Thyroid gland (tissue), 4 donors: ENCODE measurements around the gene PHKG2. TPM values are rescaled to one million over a fixed set of nuclear protein-coding genes. Genes with fewer than 3 reads are reported as not detected.

ENCODE experiments used
- DNase-seq, 2 donors: peaks; one replicate each; pipeline ENCODE4 v3.0.0-alpha.2; 2019
- H3K27ac ChIP-seq, 3 donors: fragments of 200-600 bp; sonication (generic); 1 replicate in 2 of 3; 2 replicates in 1 of 3; pipeline ENCODE4 v1.5.1; 2016 to 2019; ENCODE audit warnings: mild to moderate bottlenecking in 1 of 3, moderate library complexity in 1 of 3
- H3K27me3 ChIP-seq: fragments of 200-600 bp; sonication (generic); one replicate; pipeline ENCODE4 v1.5.1; 2019
- H3K36me3 ChIP-seq, 2 donors: fragments of 200-600 bp; sonication (generic); one replicate each; pipeline ENCODE4 v1.5.1; 2016 to 2019
- H3K4me1 ChIP-seq, 2 donors: fragments of 200-600 bp; sonication (generic); one replicate each; pipeline ENCODE4 v1.5.1; 2017 to 2019
- H3K4me3 ChIP-seq, 3 donors: fragments of 200-600 bp; sonication (generic); replicated peaks in 1 of 3; 1 replicate in 2 of 3; 2 replicates in 1 of 3; pipeline ENCODE4 v1.5.1; 2016; ENCODE audit warnings: mild to moderate bottlenecking in 1 of 3
- H3K9me3 ChIP-seq: fragments of 200-600 bp; sonication (generic); one replicate; pipeline ENCODE4 v1.5.1; 2017
- CTCF ChIP-seq, 6 experiments: fragments of 200-600 bp in 3 of 6; fragments of 450-650 bp in 3 of 6; sonication (generic) in 3 of 6; IDR thresholded peaks; one replicate each; pipeline ENCODE4 v1.5.1; 2016 to 2019; ENCODE audit warnings: antibody characterized with exemption in 6 of 6, mild to moderate bottlenecking in 2 of 6, inconsistent platforms in 1 of 6, moderate library complexity in 1 of 6
- POLR2A ChIP-seq, 2 donors: fragments of 450-650 bp; IDR thresholded peaks; one replicate each; pipeline ENCODE4 v1.6.1; 2017; ENCODE audit warnings: antibody characterized with exemption in 2 of 2, mild to moderate bottlenecking in 2 of 2, moderate library complexity in 1 of 2
- WGBS, 2 donors: methylation state at CpG; one replicate each; pipeline ENCODE4 v1.1.5; 2017; 5-methylcytosine and 5-hydroxymethylcytosine counted together
- intact Hi-C: fragments of 100-400 bp; cut with DNase I; formaldehyde crosslinking; loops from one replicate; pipeline ENCODE4 v1.15.1; 2023
- total RNA-seq, 4 donors: library from RNA; depleted of rRNA; stranded (reverse); fragments of >200 nt; gene quantifications; one replicate each; pipeline ENCODE4 v1.2.3, GENCODE V29; 2016

PHKG2 gene
- total RNA-seq, 4 donors from 2014 or later, result 28.1 to 52.8 (median 42.3) TPM

- TF ChIP-seq CTCF (IDR thresholded peaks at IDR 0.05), result no peak
- TF ChIP-seq POLR2A (IDR thresholded peaks at IDR 0.05), result no peak
- Histone ChIP-seq H3K36me3 (peaks cover 19 to 20% of the 10 kb centered on the region in 2 donors), H3K27ac (peak overlapping the region in 2 of 3 donors; percentile 9 to 65), H3K27me3 (no peaks in the 10 kb centered on the region), H3K4me3 (peak overlapping the region; percentile 19 to 93 (median 58)), H3K4me1 (peaks cover 3 to 4% of the 10 kb centered on the region in 2 donors), H3K9me3 (no peaks in the 10 kb centered on the region)
- DNase-seq, result peak; percentile 39 to 45
- 36 to 43% methylated on average over 12 of the region's 36 CpGs for WGBS, 2 donors
- intact Hi-C loops, result no loop called here
Measured at GRCh38 chr16:30748634-30749445, 615 bp downstream of the PHKG2 start.

DNA sequence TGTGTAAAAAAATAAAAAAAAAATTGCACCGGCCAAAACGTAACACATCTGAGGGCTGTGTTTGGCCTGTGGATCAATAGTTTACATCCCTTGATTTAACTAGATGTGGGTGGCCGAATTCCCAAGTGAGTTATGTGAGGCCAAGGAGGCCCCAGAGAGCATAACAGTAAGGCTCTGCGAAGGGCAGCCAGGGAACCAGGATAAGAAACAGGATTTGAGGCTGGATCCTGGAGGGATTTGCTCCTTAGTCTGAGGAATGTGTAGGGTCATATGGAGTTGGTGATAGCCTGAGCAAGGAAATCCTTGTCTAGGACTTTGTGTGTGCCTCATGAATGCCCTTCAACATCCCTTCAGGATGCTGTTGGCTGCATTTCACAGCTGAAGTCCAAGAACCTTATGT is 2.0 kb downstream of the PHKG2 start:
- intact Hi-C loops, result no loop called here
- H3K27ac ChIP-seq, result no peak overlapping the region
- peaks cover 17 to 25% of the 10 kb centered on the region in 2 donors for H3K36me3 ChIP-seq
- TF ChIP-seq CTCF (IDR thresholded peaks at IDR 0.05) (no peak), POLR2A (IDR thresholded peaks at IDR 0.05) (no peak)
- H3K9me3 ChIP-seq, result no peaks in the 10 kb centered on the region
- WGBS, 2 donors, result 87 to 92% methylated on average over 4 of the region's 4 CpGs
- H3K4me1 ChIP-seq, result peaks cover 3 to 4% of the 10 kb centered on the region in 2 donors
- DNase-seq, result no peak
- H3K4me3 ChIP-seq, result no peak overlapping the region
- H3K27me3 ChIP-seq, result no peaks in the 10 kb centered on the region

DNA sequence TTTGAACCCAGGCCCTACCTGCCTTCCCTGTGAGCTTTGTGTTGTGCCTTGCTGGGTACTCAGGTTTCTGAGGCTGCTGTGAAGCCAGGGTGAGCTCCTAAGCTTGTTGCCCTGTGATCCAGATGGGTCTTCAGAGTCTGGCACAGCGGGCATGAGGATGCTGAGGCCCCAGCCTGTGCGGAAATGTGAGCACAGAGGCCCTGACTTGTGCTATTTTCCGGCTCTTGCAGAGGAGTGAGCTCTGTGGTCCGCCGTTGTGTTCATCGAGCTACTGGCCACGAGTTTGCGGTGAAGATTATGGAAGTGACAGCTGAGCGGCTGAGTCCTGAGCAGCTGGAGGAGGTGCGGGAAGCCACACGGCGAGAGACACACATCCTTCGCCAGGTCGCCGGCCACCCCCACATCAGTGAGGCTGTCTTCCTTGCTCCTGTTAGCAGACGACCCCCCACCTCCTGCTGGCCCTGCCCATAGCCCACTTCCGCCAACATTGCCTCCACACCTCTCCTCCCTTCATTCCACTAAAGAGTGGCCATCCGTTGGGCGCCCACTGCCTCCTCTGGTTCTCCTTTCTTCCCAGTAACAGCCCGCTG is 2.7 kb downstream of the PHKG2 start:
- Histone ChIP-seq H3K4me3 (no peak overlapping the region), H3K4me1 (peaks cover 3 to 4% of the 10 kb centered on the region in 2 donors), H3K27ac (no peak overlapping the region), H3K27me3 (no peaks in the 10 kb centered on the region), H3K36me3 (peaks cover 17 to 25% of the 10 kb centered on the region in 2 donors), H3K9me3 (no peaks in the 10 kb centered on the region)
- intact Hi-C loops, result no loop called here
- no peak for DNase-seq
- TF ChIP-seq CTCF (IDR thresholded peaks at IDR 0.05) (no peak), POLR2A (IDR thresholded peaks at IDR 0.05) (no peak)
- WGBS, 2 donors, result 89 to 94% methylated on average over 18 to 20 of the region's 20 CpGs

DNA sequence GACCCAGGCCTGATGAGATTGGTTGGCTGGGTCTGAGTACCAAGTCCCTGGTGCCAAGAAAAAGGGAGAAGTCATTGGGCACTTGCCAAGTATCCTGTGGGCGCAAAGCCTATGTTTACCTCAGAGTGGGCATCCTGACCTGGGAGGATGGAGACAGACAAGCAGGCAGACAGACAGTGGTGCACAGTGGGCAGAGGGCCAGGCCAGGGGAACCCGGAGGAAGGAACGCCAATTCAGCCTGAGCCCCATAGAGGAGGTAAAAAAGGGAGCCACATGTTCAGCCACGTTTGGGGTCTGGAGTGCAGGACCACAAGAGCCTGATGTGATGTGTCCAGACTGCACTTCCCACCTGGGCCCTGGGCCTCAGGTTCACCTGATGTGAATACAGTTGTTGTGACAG is 5.4 kb downstream of the PHKG2 start:
- no peak for DNase-seq
- Histone ChIP-seq H3K36me3 (peaks cover 28 to 30% of the 10 kb centered on the region in 2 donors), H3K4me3 (no peak overlapping the region)

More for the DNA sequence above, 5.4 kb downstream of the PHKG2 start:
- Histone ChIP-seq H3K27ac (no peak overlapping the region), H3K4me1 (no peaks in the 10 kb centered on the region), H3K9me3 (no peaks in the 10 kb centered on the region), H3K27me3 (no peaks in the 10 kb centered on the region)
- no peak for TF ChIP-seq CTCF (IDR thresholded peaks at IDR 0.05)
- TF ChIP-seq POLR2A (IDR thresholded peaks at IDR 0.05), result no peak
- intact Hi-C loops, result no loop called here
- 89 to 92% methylated on average over 2 to 4 of the region's 4 CpGs for WGBS, 2 donors
